Keratinocyte (primary cell): Measurements from ENCODE around the gene TSKU. TPM values are rescaled to one million over a fixed set of nuclear protein-coding genes. Genes with fewer than 3 reads are reported as not detected.
A peak's percentile ranks its signal among the peaks of the same experiment; 100 is the strongest.

ENCODE experiments used
- DNase-seq: peaks from one replicate; pipeline ENCODE4 v3.0.0-alpha.2; 2011; ENCODE audit warnings: low read depth, missing footprints, low spot score
- FAIRE-seq: peaks from 2 replicates; lab custom pipeline; 2011; peaks lifted over from hg19 to GRCh38; lab: Jason Lieb, UNC
- H2AFZ ChIP-seq: 2 replicates; pipeline ENCODE4 v1.6.0; 2012; ENCODE audit warnings: low read length, control low read depth, inconsistent platforms; ENCODE audit not compliant: control insufficient read depth
- H3K27ac ChIP-seq: 2 replicates; pipeline ENCODE4 v1.5.1; 2011; ENCODE audit warnings: low read length; ENCODE audit not compliant: control insufficient read depth, insufficient read depth
- H3K27me3 ChIP-seq: 3 replicates; pipeline ENCODE4 v1.6.0; 2011; ENCODE audit warnings: low read length; ENCODE audit not compliant: control insufficient read depth, insufficient read depth; ENCODE audit errors: extremely low read depth
- H3K36me3 ChIP-seq, 2 experiments: 2 replicates in 1 of 2; 3 replicates in 1 of 2; pipeline ENCODE4 v1.5.1; 2011; ENCODE audit warnings: low read length in 2 of 2, mild to moderate bottlenecking in 1 of 2; ENCODE audit not compliant: control insufficient read depth in 2 of 2, insufficient read depth in 2 of 2; ENCODE audit errors: extremely low read depth in 1 of 2
- H3K4me1 ChIP-seq: 3 replicates; pipeline ENCODE4 v1.5.1; 2011; ENCODE audit warnings: low read length; ENCODE audit not compliant: control insufficient read depth, insufficient read depth; ENCODE audit errors: extremely low read depth
- H3K4me2 ChIP-seq: 3 replicates; pipeline ENCODE4 v1.6.0; 2011; ENCODE audit warnings: low read depth, low read length; ENCODE audit not compliant: control insufficient read depth, insufficient read depth; ENCODE audit errors: extremely low read depth
- H3K4me3 ChIP-seq, 3 experiments: fragments of 200-600 bp in 1 of 3; sonication (generic) in 1 of 3; 2 replicates in 2 of 3; 3 replicates in 1 of 3; pipeline ENCODE4 v1.5.1; 2011 to 2016; ENCODE audit warnings: low read length in 3 of 3, mild to moderate bottlenecking in 3 of 3, control low read depth in 2 of 3, inconsistent platforms in 1 of 3, low read depth in 1 of 3, mixed read lengths in 1 of 3, mixed run types in 1 of 3, moderate library complexity in 1 of 3; ENCODE audit not compliant: control insufficient read depth in 2 of 3, insufficient read depth in 2 of 3; ENCODE audit errors: extremely low read depth in 1 of 3
- H3K79me2 ChIP-seq: 2 replicates; pipeline ENCODE4 v1.6.0; 2012; ENCODE audit warnings: low read length; ENCODE audit not compliant: control insufficient read depth, insufficient read depth
- H3K9ac ChIP-seq: 3 replicates; pipeline ENCODE4 v1.6.0; 2011; ENCODE audit warnings: low read length; ENCODE audit not compliant: control insufficient read depth, insufficient read depth; ENCODE audit errors: extremely low read depth
- H3K9me1 ChIP-seq: 3 replicates; pipeline ENCODE4 v1.6.0; 2011; ENCODE audit warnings: low read length; ENCODE audit not compliant: control insufficient read depth, insufficient read depth; ENCODE audit errors: extremely low read depth
- H3K9me3 ChIP-seq: 2 replicates; pipeline ENCODE4 v1.5.1; 2012; ENCODE audit warnings: low read depth, low read length; ENCODE audit not compliant: control insufficient read depth
- H4K20me1 ChIP-seq: 3 replicates; pipeline ENCODE4 v1.6.0; 2011; ENCODE audit warnings: low read length; ENCODE audit not compliant: control insufficient read depth, insufficient read depth; ENCODE audit errors: extremely low read depth
- CTCF ChIP-seq, 3 experiments: IDR thresholded peaks in 1 of 3; conservative IDR thresholded peaks in 1 of 3; optimal IDR thresholded peaks in 1 of 3; 2 replicates in 2 of 3; 3 replicates in 1 of 3; pipeline versions ENCODE3 to v1.5.1; 2011; ENCODE audit warnings: low read length in 3 of 3, mild to moderate bottlenecking in 3 of 3, moderate library complexity in 2 of 3, control low read depth in 1 of 3, inconsistent platforms in 1 of 3; ENCODE audit not compliant: insufficient read depth in 2 of 3; ENCODE audit errors: extremely low read depth in 1 of 3
- EZH2 ChIP-seq: IDR thresholded peaks from one replicate; pipeline ENCODE4 v1.6.1; 2012; ENCODE audit warnings: inconsistent platforms, mild to moderate bottlenecking, low read length, moderate library complexity
- dilution Hi-C: fragments of 300-500 bp; cut with MboI; formaldehyde crosslinking; loops from one replicate; pipeline ENCODE4 v1.7.0; 2020; ENCODE audit warnings: low sequenced_read_pairs; ENCODE audit not compliant: extremely low pct_ligation_motif_present
- polyA plus RNA-seq, 5 experiments: library from polyadenylated mRNA; depleted of rRNA in 3 of 5; stranded (reverse) in 3 of 5; stranded (forward) in 1 of 5; unstranded in 1 of 5; fragments of >200 nt; gene quantifications; 1 replicate in 1 of 5; 2 replicates in 3 of 5; 3 replicates in 1 of 5; pipeline versions ENCODE4 v1.2.1 to v1.2.3, GENCODE V29; 2011 to 2012; ENCODE audit warnings: missing spikeins in 2 of 5, low read depth in 1 of 5, low replicate concordance in 1 of 5

TSKU gene
- polyA plus RNA-seq, 1 donor (not counting 4 experiments of a cell fraction or from before 2014, with no cell fraction given), result 22.8 TPM

DNA sequence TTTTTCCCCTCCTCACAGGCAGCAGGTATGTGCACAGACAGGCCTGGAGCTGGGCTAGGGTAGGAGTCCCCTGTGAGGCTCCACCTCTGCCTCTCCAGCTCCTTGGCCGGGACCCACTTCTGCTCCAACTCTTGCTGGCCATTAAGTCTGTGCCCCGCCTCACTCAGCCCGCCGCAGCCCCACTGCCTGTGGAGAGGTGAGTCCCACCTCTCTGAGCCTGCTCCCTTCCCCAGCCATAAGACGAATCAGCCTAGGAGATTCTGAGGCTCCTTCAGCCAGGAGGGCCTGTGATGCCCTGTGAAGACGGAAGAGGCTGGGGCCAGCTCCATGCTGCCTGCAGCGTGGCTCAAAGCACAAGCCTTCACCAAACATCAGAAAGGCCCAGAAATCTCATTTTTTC lies 23.0 kb downstream of the TSKU start:
- H3K9me3 ChIP-seq, result no peaks in the 10 kb centered on the region
- no peaks in the 10 kb centered on the region for H3K79me2 ChIP-seq
- H2AFZ ChIP-seq, result no peak overlapping the region
- DNase-seq (no peak), FAIRE-seq (no peak)
- H3K4me1 ChIP-seq, result peaks cover 22% of the 10 kb centered on the region
- no peak overlapping the region for H3K27ac ChIP-seq
- no peak overlapping the region for H3K4me2 ChIP-seq
- H3K36me3 ChIP-seq, result no peaks in the 10 kb centered on the region
- H3K9me1 ChIP-seq, result no peaks in the 10 kb centered on the region
- dilution Hi-C loops, result no loop called here
- no peak overlapping the region for H3K9ac ChIP-seq
- TF ChIP-seq CTCF (optimal IDR thresholded peaks at IDR 0.05 in 1 of 3, IDR thresholded peaks at IDR 0.05 in 1 of 3, conservative IDR thresholded peaks at IDR 0.05 in 1 of 3; ENCODE audit: extremely low read depth in 1 of 3, insufficient read depth in 2 of 3, low read length in 3 of 3), result no peak
- no peak for TF ChIP-seq EZH2
- no peak overlapping the region for H3K4me3 ChIP-seq
- H3K27me3 ChIP-seq, result no peaks in the 10 kb centered on the region
- no peaks in the 10 kb centered on the region for H4K20me1 ChIP-seq

- Histone ChIP-seq H4K20me1 (no peaks in the 10 kb centered on the region), H3K4me2 (peak overlapping the region; percentile 6), H3K4me3 (no peak overlapping the region), H3K27ac (no peak overlapping the region), H3K4me1 (peaks cover 22% of the 10 kb centered on the region), H3K79me2 (no peaks in the 10 kb centered on the region), H3K9me3 (no peaks in the 10 kb centered on the region), H3K9me1 (no peaks in the 10 kb centered on the region), H3K36me3 (no peaks in the 10 kb centered on the region), H3K27me3 (no peaks in the 10 kb centered on the region), H2AFZ (no peak overlapping the region), H3K9ac (no peak overlapping the region)
- dilution Hi-C loops, result no loop called here
- DNase-seq (no peak), FAIRE-seq (no peak)
- no peak for TF ChIP-seq CTCF (optimal IDR thresholded peaks at IDR 0.05 in 1 of 3, IDR thresholded peaks at IDR 0.05 in 1 of 3, conservative IDR thresholded peaks at IDR 0.05 in 1 of 3; ENCODE audit: extremely low read depth in 1 of 3, insufficient read depth in 2 of 3, low read length in 3 of 3)
- TF ChIP-seq EZH2, result no peak
Measured at GRCh38 chr11:76806608-76807205, 23.6 kb downstream of the TSKU start.
